Measurements from ENCODE around the gene ECD. TPM values are rescaled to one million over a fixed set of nuclear protein-coding genes. Genes with fewer than 3 reads are reported as not detected.

ECD gene
- total and polyA plus RNA-seq, 10 of the 15 experiments (the other 5 are each of a cell fraction or from before 2014, with no cell fraction given), result 27.3 to 61.6 (median 44.0) TPM

DNA sequence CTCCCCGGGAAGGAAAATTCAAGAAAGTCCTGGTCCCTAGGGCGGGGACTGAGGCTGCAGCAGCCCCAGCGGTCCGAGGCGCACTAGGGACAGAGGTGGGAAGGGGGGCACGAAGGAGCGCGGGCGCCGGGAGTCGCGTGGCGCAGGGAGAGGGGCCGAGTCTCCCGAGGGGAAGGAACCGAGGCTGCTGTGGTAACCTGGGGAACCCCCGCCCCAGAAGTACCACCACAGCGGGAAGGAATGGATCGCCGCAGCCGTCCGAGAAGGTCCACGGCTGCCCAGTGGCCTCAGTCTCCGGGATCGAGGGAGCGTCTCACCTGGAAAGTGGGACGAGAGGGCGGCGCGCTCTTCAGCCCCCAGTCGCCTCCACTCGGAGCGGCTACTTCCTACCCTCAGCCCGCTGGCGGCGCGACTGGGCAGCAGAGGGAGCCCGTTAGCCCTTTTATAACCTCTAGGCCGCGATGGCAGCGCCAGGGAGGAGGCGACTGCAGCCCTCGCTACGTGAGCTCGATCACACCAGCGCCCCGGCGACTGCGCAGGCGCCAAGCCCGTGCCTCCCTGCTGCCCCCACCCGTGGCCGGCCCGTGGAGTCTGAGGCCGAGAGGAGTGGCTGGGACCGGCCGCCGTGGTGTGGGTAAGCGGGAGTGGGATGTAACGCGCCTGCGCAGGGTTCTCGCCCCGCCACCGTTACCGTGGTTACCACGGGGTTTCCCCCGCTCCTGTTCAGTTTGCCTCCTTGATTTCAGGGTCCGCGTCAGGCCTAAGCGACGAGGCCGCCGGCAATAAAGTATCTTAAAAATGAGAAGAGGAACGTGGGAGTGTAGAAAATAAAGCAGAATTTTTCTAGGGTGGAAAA, 71.1 kb downstream of the ECD start, which contains the start of gene P4HA1 (continued):
- TF ChIP-seq, protein P1, sequence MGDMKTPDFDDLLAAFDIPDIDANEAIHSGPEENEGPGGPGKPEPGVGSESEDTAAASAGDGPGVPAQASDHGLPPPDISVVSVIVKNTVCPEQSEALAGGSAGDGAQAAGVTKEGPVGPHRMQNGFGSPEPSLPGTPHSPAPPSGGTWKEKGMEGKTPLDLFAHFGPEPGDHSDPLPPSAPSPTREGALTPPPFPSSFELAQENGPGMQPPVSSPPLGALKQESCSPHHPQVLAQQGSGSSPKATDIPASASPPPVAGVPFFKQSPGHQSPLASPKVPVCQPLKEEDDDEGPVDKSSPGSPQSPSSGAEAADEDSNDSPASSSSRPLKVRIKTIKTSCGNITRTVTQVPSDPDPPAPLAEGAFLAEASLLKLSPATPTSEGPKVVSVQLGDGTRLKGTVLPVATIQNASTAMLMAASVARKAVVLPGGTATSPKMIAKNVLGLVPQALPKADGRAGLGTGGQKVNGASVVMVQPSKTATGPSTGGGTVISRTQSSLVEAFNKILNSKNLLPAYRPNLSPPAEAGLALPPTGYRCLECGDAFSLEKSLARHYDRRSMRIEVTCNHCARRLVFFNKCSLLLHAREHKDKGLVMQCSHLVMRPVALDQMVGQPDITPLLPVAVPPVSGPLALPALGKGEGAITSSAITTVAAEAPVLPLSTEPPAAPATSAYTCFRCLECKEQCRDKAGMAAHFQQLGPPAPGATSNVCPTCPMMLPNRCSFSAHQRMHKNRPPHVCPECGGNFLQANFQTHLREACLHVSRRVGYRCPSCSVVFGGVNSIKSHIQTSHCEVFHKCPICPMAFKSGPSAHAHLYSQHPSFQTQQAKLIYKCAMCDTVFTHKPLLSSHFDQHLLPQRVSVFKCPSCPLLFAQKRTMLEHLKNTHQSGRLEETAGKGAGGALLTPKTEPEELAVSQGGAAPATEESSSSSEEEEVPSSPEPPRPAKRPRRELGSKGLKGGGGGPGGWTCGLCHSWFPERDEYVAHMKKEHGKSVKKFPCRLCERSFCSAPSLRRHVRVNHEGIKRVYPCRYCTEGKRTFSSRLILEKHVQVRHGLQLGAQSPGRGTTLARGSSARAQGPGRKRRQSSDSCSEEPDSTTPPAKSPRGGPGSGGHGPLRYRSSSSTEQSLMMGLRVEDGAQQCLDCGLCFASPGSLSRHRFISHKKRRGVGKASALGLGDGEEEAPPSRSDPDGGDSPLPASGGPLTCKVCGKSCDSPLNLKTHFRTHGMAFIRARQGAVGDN (IDR thresholded peaks at IDR 0.05), result peak; percentile 79
- TF ChIP-seq GATAD2B (conservative IDR thresholded peaks at IDR 0.05; ENCODE audit: low read depth), result peak; percentile 95
- TF ChIP-seq NRF1 (conservative IDR thresholded peaks at IDR 0.05; ENCODE audit: low read depth, low read length), result peak; percentile 79
- TF ChIP-seq, protein P2, sequence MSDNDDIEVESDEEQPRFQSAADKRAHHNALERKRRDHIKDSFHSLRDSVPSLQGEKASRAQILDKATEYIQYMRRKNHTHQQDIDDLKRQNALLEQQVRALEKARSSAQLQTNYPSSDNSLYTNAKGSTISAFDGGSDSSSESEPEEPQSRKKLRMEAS (IDR thresholded peaks at IDR 0.05; ENCODE audit: low read depth, low read length), result 0 out of 2 replicates have a peak, but pooled peaks have one; percentile 54
- peak; percentile 72 for TF ChIP-seq RAD21 (IDR thresholded peaks at IDR 0.05; ENCODE audit: insufficient read depth, low read depth, low read length)
- TF ChIP-seq DPF2 (IDR thresholded peaks at IDR 0.05), result peak; percentile 81
- TF ChIP-seq, protein P3, sequence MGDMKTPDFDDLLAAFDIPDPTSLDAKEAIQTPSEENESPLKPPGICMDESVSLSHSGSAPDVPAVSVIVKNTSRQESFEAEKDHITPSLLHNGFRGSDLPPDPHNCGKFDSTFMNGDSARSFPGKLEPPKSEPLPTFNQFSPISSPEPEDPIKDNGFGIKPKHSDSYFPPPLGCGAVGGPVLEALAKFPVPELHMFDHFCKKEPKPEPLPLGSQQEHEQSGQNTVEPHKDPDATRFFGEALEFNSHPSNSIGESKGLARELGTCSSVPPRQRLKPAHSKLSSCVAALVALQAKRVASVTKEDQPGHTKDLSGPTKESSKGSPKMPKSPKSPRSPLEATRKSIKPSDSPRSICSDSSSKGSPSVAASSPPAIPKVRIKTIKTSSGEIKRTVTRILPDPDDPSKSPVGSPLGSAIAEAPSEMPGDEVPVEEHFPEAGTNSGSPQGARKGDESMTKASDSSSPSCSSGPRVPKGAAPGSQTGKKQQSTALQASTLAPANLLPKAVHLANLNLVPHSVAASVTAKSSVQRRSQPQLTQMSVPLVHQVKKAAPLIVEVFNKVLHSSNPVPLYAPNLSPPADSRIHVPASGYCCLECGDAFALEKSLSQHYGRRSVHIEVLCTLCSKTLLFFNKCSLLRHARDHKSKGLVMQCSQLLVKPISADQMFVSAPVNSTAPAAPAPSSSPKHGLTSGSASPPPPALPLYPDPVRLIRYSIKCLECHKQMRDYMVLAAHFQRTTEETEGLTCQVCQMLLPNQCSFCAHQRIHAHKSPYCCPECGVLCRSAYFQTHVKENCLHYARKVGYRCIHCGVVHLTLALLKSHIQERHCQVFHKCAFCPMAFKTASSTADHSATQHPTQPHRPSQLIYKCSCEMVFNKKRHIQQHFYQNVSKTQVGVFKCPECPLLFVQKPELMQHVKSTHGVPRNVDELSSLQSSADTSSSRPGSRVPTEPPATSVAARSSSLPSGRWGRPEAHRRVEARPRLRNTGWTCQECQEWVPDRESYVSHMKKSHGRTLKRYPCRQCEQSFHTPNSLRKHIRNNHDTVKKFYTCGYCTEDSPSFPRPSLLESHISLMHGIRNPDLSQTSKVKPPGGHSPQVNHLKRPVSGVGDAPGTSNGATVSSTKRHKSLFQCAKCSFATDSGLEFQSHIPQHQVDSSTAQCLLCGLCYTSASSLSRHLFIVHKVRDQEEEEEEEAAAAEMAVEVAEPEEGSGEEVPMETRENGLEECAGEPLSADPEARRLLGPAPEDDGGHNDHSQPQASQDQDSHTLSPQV (IDR thresholded peaks at IDR 0.05), result peak; percentile 73
- TF ChIP-seq, protein P4, sequence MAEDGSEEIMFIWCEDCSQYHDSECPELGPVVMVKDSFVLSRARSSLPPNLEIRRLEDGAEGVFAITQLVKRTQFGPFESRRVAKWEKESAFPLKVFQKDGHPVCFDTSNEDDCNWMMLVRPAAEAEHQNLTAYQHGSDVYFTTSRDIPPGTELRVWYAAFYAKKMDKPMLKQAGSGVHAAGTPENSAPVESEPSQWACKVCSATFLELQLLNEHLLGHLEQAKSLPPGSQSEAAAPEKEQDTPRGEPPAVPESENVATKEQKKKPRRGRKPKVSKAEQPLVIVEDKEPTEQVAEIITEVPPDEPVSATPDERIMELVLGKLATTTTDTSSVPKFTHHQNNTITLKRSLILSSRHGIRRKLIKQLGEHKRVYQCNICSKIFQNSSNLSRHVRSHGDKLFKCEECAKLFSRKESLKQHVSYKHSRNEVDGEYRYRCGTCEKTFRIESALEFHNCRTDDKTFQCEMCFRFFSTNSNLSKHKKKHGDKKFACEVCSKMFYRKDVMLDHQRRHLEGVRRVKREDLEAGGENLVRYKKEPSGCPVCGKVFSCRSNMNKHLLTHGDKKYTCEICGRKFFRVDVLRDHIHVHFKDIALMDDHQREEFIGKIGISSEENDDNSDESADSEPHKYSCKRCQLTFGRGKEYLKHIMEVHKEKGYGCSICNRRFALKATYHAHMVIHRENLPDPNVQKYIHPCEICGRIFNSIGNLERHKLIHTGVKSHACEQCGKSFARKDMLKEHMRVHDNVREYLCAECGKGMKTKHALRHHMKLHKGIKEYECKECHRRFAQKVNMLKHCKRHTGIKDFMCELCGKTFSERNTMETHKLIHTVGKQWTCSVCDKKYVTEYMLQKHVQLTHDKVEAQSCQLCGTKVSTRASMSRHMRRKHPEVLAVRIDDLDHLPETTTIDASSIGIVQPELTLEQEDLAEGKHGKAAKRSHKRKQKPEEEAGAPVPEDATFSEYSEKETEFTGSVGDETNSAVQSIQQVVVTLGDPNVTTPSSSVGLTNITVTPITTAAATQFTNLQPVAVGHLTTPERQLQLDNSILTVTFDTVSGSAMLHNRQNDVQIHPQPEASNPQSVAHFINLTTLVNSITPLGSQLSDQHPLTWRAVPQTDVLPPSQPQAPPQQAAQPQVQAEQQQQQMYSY (CRISPR knock-in tag; IDR thresholded peaks at IDR 0.05), result no peak
- peak; percentile 41 for TF ChIP-seq HDAC6 (IDR thresholded peaks at IDR 0.05; ENCODE audit: unreplicated experiment)
- TF ChIP-seq, protein P5, sequence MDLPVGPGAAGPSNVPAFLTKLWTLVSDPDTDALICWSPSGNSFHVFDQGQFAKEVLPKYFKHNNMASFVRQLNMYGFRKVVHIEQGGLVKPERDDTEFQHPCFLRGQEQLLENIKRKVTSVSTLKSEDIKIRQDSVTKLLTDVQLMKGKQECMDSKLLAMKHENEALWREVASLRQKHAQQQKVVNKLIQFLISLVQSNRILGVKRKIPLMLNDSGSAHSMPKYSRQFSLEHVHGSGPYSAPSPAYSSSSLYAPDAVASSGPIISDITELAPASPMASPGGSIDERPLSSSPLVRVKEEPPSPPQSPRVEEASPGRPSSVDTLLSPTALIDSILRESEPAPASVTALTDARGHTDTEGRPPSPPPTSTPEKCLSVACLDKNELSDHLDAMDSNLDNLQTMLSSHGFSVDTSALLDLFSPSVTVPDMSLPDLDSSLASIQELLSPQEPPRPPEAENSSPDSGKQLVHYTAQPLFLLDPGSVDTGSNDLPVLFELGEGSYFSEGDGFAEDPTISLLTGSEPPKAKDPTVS (IDR thresholded peaks at IDR 0.05; ENCODE audit: low read depth, low read length), result peak; percentile 87; the same call in 1 of the 2 replicates
- peak; percentile 85 for TF ChIP-seq SMAD1 (IDR thresholded peaks at IDR 0.05; ENCODE audit: low read depth, partially characterized antibody)
- peak; percentile 68 for TF ChIP-seq RUNX3 (IDR thresholded peaks at IDR 0.05; ENCODE audit: low read length)
- TF ChIP-seq EZH2 (IDR thresholded peaks at IDR 0.05; ENCODE audit: borderline replicate concordance, control insufficient read depth, low read depth, low read length), result no peak
- no peak for TF ChIP-seq PAX8 (IDR thresholded peaks at IDR 0.05)
